SK-N-MC (cell line): ENCODE results near the gene DUSP22.

Source experiments
- EZH2 ChIP-seq: fragments of 200-600 bp; sonication (generic); IDR thresholded peaks from one replicate; pipeline ENCODE4 v1.6.1; 2017; ENCODE audit warnings: antibody characterized with exemption
- FOXP2 ChIP-seq: optimal IDR thresholded peaks from 2 replicates; pipeline ENCODE3; 2011; ENCODE audit warnings: mild to moderate bottlenecking, moderate library complexity; ENCODE audit not compliant: insufficient read depth; ENCODE audit errors: extremely low read length, control extremely low read depth
- POLR2AphosphoS5 ChIP-seq: IDR thresholded peaks from 2 replicates; pipeline ENCODE4 v1.6.1; 2012; ENCODE audit warnings: mild to moderate bottlenecking, low read depth, low read length, borderline replicate concordance

DNA sequence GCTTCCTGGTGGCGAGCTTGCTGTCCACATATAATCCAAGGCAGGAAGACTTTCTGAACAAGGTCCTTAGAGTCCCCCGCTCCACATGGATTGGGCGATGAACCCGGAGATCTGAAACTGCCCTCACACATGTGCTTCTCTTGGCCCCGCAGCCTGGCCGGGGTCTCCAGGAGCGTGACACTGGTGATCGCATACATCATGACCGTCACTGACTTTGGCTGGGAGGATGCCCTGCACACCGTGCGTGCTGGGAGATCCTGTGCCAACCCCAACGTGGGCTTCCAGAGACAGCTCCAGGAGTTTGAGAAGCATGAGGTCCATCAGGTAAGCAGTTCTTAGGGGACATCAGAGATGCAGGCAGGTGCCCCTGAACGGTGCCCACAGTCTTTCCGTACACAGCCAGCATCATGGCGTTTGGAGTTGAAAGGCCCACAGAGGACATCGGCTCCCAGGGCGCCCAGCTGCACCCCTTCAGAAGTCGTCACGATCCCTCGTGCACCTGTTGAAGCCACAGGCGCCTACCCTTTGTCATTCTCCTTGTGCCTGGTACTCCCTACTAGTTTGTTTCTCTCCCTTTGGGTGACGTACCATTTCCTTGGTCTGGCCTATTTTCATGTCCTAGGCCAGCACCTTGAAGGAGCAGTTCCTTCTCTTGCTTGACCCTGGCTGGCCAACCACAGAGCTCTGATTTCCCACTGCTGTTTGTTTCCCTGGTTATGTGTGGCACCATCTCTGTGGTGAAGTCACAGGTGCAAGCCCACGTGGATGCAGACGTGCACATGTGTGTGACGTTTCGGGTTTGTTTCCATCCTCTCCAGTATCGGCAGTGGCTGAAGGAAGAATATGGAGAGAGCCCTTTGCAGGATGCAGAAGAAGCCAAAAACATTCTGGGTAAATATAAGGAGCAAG is 55.9 kb downstream of the DUSP22 start:
- TF ChIP-seq EZH2 (no peak), POLR2AphosphoS5 (no peak), FOXP2 (no peak)
